Neutrophil (primary cell): ENCODE measurements around the gene RBM4.
A peak's percentile ranks its signal among the peaks of the same experiment; 100 is the strongest.

Experiments used
- H3K27ac ChIP-seq: fragments of 200-600 bp; sonication (generic); 2 replicates; pipeline ENCODE4 v1.5.1; 2016; ENCODE audit warnings: mild to moderate bottlenecking, moderate library complexity
- H3K27me3 ChIP-seq: fragments of 200-600 bp; sonication (generic); 2 replicates; pipeline ENCODE4 v1.6.0; 2016; ENCODE audit warnings: mild to moderate bottlenecking
- H3K36me3 ChIP-seq: fragments of 200-600 bp; sonication (generic); 2 replicates; pipeline ENCODE4 v1.5.1; 2017
- H3K4me1 ChIP-seq, 2 experiments: fragments of 200-600 bp in 1 of 2; sonication (generic) in 1 of 2; 1 replicate in 1 of 2; 2 replicates in 1 of 2; pipeline versions ENCODE4 v1.5.1 to v1.6.1; 2013 to 2016; ENCODE audit warnings: low read depth in 1 of 2, low read length in 1 of 2, mild to moderate bottlenecking in 1 of 2, moderate library complexity in 1 of 2; ENCODE audit not compliant: control insufficient read depth in 1 of 2, insufficient read depth in 1 of 2
- H3K4me3 ChIP-seq, 2 experiments: fragments of 200-600 bp in 1 of 2; sonication (generic) in 1 of 2; 1 replicate in 1 of 2; 2 replicates in 1 of 2; pipeline ENCODE4 v1.5.1; 2013 to 2016; ENCODE audit warnings: low read depth in 1 of 2, low read length in 1 of 2, mild to moderate bottlenecking in 1 of 2, moderate library complexity in 1 of 2
- H3K9me3 ChIP-seq: fragments of 200-600 bp; sonication (generic); 2 replicates; pipeline ENCODE4 v1.5.1; 2016
- TF ChIP-seq, protein P1 (sequence below): fragments of 200-600 bp; sonication (generic); IDR thresholded peaks from 2 replicates; pipeline ENCODE4 v1.5.1; 2016; ENCODE audit warnings: antibody characterized with exemption

The RBM4 gene

DNA sequence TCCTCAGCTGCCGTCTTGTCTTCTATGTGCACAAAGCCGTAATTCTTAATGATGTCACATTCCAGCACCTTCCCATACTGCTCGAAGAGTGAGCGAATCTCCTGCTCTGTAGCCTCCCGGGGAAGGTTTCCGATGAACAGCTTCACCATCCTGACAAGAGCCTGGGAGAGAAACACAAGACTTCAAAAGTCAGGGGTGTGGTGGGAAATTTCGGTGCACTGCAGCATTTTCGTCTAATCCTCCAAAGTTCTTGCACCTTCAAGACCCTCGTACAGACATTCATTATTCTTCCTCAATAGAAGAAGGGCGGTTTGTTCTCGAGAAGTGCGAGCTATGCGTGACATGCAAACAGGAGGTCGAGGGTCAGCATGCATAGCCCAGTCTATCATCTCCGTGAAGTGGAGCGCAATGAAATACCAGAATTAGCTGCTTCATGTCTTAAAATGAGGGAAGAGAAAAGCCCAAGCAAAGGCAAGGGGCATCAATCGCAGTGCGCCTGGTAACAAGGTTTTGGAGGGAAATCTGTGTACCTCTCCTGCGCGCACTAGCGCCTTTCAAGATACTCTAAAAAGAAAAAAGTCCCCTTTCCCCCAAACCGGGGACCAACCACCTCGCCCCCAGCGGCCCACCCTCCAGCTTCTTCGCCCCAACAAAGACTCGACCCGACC, 38.6 kb downstream of the RBM4 start:
- Histone ChIP-seq H3K4me3 (peak overlapping the region; percentile 92 to 94), H3K27ac (peak overlapping the region; percentile 90), H3K27me3 (no peaks in the 10 kb centered on the region), H3K9me3 (no peaks in the 10 kb centered on the region), H3K36me3 (no peaks in the 10 kb centered on the region), H3K4me1 (peaks cover 26 to 28% of the 10 kb centered on the region in 2 experiments)
- TF ChIP-seq, protein P1, sequence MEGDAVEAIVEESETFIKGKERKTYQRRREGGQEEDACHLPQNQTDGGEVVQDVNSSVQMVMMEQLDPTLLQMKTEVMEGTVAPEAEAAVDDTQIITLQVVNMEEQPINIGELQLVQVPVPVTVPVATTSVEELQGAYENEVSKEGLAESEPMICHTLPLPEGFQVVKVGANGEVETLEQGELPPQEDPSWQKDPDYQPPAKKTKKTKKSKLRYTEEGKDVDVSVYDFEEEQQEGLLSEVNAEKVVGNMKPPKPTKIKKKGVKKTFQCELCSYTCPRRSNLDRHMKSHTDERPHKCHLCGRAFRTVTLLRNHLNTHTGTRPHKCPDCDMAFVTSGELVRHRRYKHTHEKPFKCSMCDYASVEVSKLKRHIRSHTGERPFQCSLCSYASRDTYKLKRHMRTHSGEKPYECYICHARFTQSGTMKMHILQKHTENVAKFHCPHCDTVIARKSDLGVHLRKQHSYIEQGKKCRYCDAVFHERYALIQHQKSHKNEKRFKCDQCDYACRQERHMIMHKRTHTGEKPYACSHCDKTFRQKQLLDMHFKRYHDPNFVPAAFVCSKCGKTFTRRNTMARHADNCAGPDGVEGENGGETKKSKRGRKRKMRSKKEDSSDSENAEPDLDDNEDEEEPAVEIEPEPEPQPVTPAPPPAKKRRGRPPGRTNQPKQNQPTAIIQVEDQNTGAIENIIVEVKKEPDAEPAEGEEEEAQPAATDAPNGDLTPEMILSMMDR: no peak

DNA sequence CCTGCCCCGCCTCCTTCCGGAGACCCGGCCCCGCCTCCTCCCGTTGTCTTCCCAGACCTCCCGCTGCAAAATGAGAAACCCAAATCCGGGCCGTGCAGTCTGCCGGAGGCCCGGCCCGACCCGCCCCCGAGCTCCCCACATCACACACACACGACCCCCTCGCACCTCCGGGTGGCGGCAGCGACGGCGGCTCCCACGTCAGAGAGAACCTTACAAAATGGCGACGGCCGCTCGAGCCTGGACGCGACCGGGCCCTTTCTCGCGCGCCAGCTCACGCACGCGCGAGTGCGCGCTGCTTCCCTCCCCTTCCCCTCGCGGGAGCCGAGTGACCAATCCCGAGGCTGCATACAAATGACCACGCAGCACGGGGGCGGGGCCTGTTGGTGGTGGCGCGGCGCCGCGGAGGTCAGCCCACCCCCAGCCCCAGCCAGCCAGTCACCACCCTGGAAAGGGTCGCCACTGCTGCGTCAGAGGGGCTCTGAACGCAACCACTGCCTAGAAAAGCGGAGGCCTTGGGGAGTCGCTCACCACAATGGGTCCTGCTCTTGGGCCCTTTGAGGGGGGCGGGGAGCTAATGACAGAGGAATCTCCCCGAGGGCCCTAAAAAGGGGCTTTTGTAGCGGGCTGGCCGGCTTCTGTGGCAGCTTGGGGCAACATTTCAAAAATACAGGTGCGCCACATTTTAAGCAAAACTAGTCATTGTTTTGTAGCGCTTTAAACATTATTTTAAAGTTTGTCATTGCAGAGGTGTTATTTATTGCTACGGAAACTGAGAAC, 39.3 kb downstream of the RBM4 start, which contains the start of gene RBM4B:
RBM4B (minus strand) TSS at position 289 of the 777 bp plus-strand sequence. CDS start 808 bp downstream, outside the sequence.
- Histone ChIP-seq H3K4me1 (peaks cover 26 to 28% of the 10 kb centered on the region in 2 experiments), H3K36me3 (no peaks in the 10 kb centered on the region), H3K27ac (peak within 1 kb of the TSS; percentile 90), H3K4me3 (peak within 1 kb of the TSS; percentile 92 to 94), H3K9me3 (no peaks in the 10 kb centered on the region), H3K27me3 (no peaks in the 10 kb centered on the region)
- TF ChIP-seq, protein P1: peak; percentile 50

DNA sequence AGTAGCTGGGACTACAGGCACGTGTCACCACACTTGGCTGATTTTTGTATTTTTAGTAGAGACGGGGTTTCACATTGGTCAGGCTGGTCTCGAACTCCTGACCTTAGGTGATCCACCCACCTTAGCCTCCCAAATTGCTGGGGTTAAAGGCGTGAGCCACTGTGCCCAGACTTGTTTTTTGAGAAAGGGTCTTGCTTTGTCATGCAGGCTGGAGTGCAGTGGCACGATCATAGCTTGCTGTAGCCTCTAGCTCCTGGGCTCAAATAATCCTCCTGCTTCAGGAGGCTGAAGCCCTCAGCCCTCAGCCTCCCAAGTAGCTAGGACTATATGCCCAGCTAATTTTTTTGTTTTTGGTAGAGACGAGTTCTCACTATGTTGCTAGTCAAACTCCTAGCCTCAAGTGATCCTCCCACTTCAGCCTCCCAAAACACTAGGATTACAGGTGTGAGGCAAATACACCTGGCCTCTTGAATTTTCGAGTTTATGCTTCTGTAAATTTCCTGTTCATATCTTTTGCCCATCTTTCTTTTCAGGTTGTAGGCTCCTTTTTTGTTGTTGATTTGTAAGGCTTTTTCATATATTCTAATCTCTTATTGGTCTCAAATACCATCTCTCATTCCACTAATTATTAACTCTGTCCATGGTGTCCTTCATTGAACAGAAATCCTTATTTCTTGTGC, 42.6 kb downstream of the RBM4 start:
- TF ChIP-seq, protein P1: no peak
- no peaks in the 10 kb centered on the region for H3K36me3 ChIP-seq
- H3K27me3 ChIP-seq: no peaks in the 10 kb centered on the region
- no peaks in the 10 kb centered on the region for H3K9me3 ChIP-seq
- H3K27ac ChIP-seq: no peak overlapping the region
- H3K4me3 ChIP-seq: no peak overlapping the region
- peaks cover 19% of the 10 kb centered on the region in 2 experiments for H3K4me1 ChIP-seq

DNA sequence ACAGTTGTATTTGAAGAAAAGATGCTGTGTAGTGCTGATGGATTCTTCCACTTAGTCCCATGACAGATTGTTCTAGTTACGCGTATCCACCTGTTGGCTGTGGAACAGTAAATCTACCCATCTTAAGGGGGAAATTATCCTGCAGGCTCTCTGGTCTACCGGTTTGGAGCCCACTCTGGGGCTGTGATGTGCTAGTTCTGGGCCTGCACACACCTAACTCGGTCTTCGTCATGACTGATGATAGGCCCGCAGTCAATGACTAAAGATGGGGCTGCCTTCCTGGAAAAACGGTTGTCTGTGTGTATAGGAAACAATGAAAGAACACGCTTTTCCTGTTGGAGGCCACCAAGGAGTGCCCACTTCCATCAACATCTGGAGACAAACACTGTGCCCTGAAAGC, 45.4 kb downstream of the RBM4 start:
- no peaks in the 10 kb centered on the region for H3K36me3 ChIP-seq
- no peak overlapping the region for H3K27ac ChIP-seq
- TF ChIP-seq, protein P1: no peak
- no peaks in the 10 kb centered on the region for H3K9me3 ChIP-seq
- H3K4me3 ChIP-seq: no peak overlapping the region
- no peaks in the 10 kb centered on the region for H3K4me1 ChIP-seq
- no peaks in the 10 kb centered on the region for H3K27me3 ChIP-seq

DNA sequence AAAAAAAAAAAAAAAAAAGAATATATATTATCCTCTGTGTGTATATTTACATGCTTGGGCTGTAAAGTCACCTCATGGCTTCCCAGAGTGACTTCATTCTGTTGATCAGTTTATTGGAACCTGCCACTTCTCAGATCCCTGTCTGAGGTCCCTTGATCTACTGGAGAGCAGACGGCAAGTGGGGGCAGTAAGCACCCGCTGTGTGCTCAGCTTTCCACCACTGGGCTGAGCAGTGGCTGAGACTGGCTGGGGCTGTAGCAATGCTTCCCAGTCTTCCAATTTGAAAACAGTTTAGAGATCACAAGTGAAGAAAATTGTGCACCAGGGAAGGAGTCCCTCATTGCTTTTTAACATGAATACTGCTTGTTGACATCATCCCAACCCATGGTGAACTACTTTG, 46.1 kb downstream of the RBM4 start:
- Histone ChIP-seq H3K4me3 (no peak overlapping the region), H3K9me3 (no peaks in the 10 kb centered on the region), H3K27ac (no peak overlapping the region), H3K4me1 (no peaks in the 10 kb centered on the region), H3K36me3 (no peaks in the 10 kb centered on the region), H3K27me3 (no peaks in the 10 kb centered on the region)
- TF ChIP-seq, protein P1: no peak
